ENCODE results near the gene DBNDD2. TPM values are rescaled to one million over a fixed set of nuclear protein-coding genes. Genes with fewer than 3 reads are reported as not detected.

The DBNDD2 gene
- total RNA-seq, 2 experiments from 2014 or later: 13.2 to 15.7 TPM

- Histone ChIP-seq H3K27me3 (ENCODE audit: control insufficient read depth in 1 of 2, insufficient read depth in 2 of 2, low read length in 2 of 2) (no peaks in the 10 kb centered on the region), H3K4me3 (ENCODE audit: low read length) (no peak overlapping the region), H3K4me1 (ENCODE audit: insufficient read depth, low read length) (peaks cover 41% of the 10 kb centered on the region), H3K27ac (ENCODE audit: low read depth in 1 of 2, low read length in 2 of 2) (no peak overlapping the region), H3K9me3 (ENCODE audit: control insufficient read depth in 1 of 2, insufficient read depth in 1 of 2, low read length in 2 of 2) (no peaks in the 10 kb centered on the region), H3K36me3 (ENCODE audit: insufficient read depth, low read length) (no peaks in the 10 kb centered on the region)
- peaks cover 8% of the 10 kb centered on the region for H3K36me3 Mint-ChIP-seq (ENCODE audit: low read depth)
- peaks cover 20% of the 10 kb centered on the region for H3K4me1 Mint-ChIP-seq (ENCODE audit: low read depth)
- no peak for ATAC-seq (ENCODE audit: poor library complexity)
- TF ChIP-seq CTCF (IDR thresholded peaks at IDR 0.05): no peak
- H3K4me3 Mint-ChIP-seq: no peak overlapping the region
- no peak overlapping the region for H3K27ac Mint-ChIP-seq
- POLR2A ChIA-PET: interaction anchor here (0.9 to 6.8 kb wide), 2 partner anchors 58 to 77 kb away, joined by 5 to 78 read pairs; partner anchors contain the start of gene PIGT
- intact Hi-C loops (cut with DNase I, micrococcal nuclease): no loop called here
- H3K27me3 Mint-ChIP-seq: no peaks in the 10 kb centered on the region
- CTCF ChIA-PET: interaction anchor here (1.4 to 5.7 kb wide), 2 partner anchors 14 to 77 kb away, joined by 5 to 116 read pairs; no protein-coding TSS in a partner anchor
- no peaks in the 10 kb centered on the region for H3K9me3 Mint-ChIP-seq
- DNase-seq: no peak
Measured at GRCh38 chr20:45359406-45360148, 48.5 kb upstream of the DBNDD2 start.

GRCh38 chr20:45361793-45362192, 46.3 kb upstream of the DBNDD2 start:
- H3K36me3 ChIP-seq (ENCODE audit: insufficient read depth, low read length): peaks cover 17% of the 10 kb centered on the region
- intact Hi-C loops (cut with DNase I, micrococcal nuclease): loop anchor here (1.0 to 2.0 kb wide), 5 partner anchors 45 to 410 kb away; no protein-coding TSS in a partner anchor
- no peaks in the 10 kb centered on the region for H3K27me3 ChIP-seq (ENCODE audit: control insufficient read depth in 1 of 2, insufficient read depth in 2 of 2, low read length in 2 of 2)
- H3K4me1 ChIP-seq (ENCODE audit: insufficient read depth, low read length): peaks cover 55% of the 10 kb centered on the region
- H3K27ac ChIP-seq (ENCODE audit: low read depth in 1 of 2, low read length in 2 of 2): no peak overlapping the region
- no peak overlapping the region for H3K27ac Mint-ChIP-seq
- H3K9me3 Mint-ChIP-seq: no peaks in the 10 kb centered on the region
- DNase-seq: peak in 1 of 14 experiments; percentile 26
- no peak for TF ChIP-seq CTCF (IDR thresholded peaks at IDR 0.05)
- no peak overlapping the region for H3K4me3 ChIP-seq (ENCODE audit: low read length)
- POLR2A ChIA-PET: interaction anchor here (2.6 to 6.8 kb wide), 2 partner anchors 45 to 55 kb away, joined by 30 to 78 read pairs; partner anchors contain the start of genes DBNDD2 and PIGT
- H3K36me3 Mint-ChIP-seq (ENCODE audit: low read depth): peaks cover 28% of the 10 kb centered on the region
- no peak overlapping the region for H3K4me3 Mint-ChIP-seq
- ATAC-seq (ENCODE audit: poor library complexity): no peak
- H3K9me3 ChIP-seq (ENCODE audit: control insufficient read depth in 1 of 2, insufficient read depth in 1 of 2, low read length in 2 of 2): no peaks in the 10 kb centered on the region
- H3K4me1 Mint-ChIP-seq (ENCODE audit: low read depth): peaks cover 38% of the 10 kb centered on the region
- no peaks in the 10 kb centered on the region for H3K27me3 Mint-ChIP-seq
- CTCF ChIA-PET: interaction anchor here (2.0 to 5.7 kb wide), 4 partner anchors 12 to 409 kb away, joined by 8 to 116 read pairs (median 52); no protein-coding TSS in a partner anchor

GRCh38 chr20:45362804-45363610, 45.1 kb upstream of the DBNDD2 start, which contains the start of gene SYS1:
SYS1 (plus strand) TSS chr20:45363156; CDS start chr20:45363532, 376 bp downstream.
- Histone ChIP-seq H3K9me3 (ENCODE audit: control insufficient read depth in 1 of 2, insufficient read depth in 1 of 2, low read length in 2 of 2) (no peaks in the 10 kb centered on the region), H3K4me3 (ENCODE audit: low read length) (peak within 1 kb of the TSS; percentile 96), H3K36me3 (ENCODE audit: insufficient read depth, low read length) (peaks cover 29% of the 10 kb centered on the region), H3K27ac (ENCODE audit: low read depth in 1 of 2, low read length in 2 of 2) (peak within 1 kb of the TSS; percentile 98 to 99), H3K27me3 (ENCODE audit: control insufficient read depth in 1 of 2, insufficient read depth in 2 of 2, low read length in 2 of 2) (no peaks in the 10 kb centered on the region), H3K4me1 (ENCODE audit: insufficient read depth, low read length) (peaks cover 55% of the 10 kb centered on the region)
- ChIA-PET POLR2A (interaction anchor here (0.6 to 6.8 kb wide), 19 partner anchors 8 to 571 kb away, joined by 3 to 184 read pairs (median 6); partner anchors contain the start of genes DBNDD2, DNTTIP1, PCIF1 and PIGT), CTCF (interaction anchor here (0.5 to 5.7 kb wide), 24 partner anchors 10 to 436 kb away, joined by 3 to 116 read pairs (median 5); partner anchors contain the start of genes PIGT and SDC4)
- intact Hi-C loops (cut with DNase I, micrococcal nuclease): loop anchor here (1.0 to 2.0 kb wide), 8 partner anchors 10 to 408 kb away; partner anchors contain the start of gene PIGT (in 1 of the 2)
- peak; percentile 92 for TF ChIP-seq CTCF (IDR thresholded peaks at IDR 0.05)
- DNase-seq (peak; percentile 97 to 100 (median 99)), ATAC-seq (ENCODE audit: poor library complexity) (peak; percentile 86)
- Mint-ChIP-seq H3K4me3 (peak within 1 kb of the TSS; percentile 91), H3K27me3 (no peaks in the 10 kb centered on the region), H3K9me3 (no peaks in the 10 kb centered on the region), H3K27ac (peak within 1 kb of the TSS; percentile 85), H3K4me1 (ENCODE audit: low read depth) (peaks cover 46% of the 10 kb centered on the region), H3K36me3 (ENCODE audit: low read depth) (peaks cover 38% of the 10 kb centered on the region)

All from CD4-positive, alpha-beta T cell (primary cell).